Measurements from ENCODE around the gene S100A1.
"Not testable (repeated sequence)": the region's sequence is repeated elsewhere in the genome, so short reads cannot be mapped to it uniquely, and the experiment has no call there.

The S100A1 gene

GRCh38 chr1:153587314-153587713 is 40.9 kb upstream of the S100A1 start:
- Histone ChIP-seq H2BK5ac (ENCODE audit: low read length) (no peak overlapping the region), H2BK12ac (ENCODE audit: low read length) (no peak overlapping the region), H3K9me3 (replicated peaks in 1 of 2; ENCODE audit: control insufficient read depth in 2 of 2, insufficient read depth in 1 of 2, low read depth in 1 of 2, low read length in 2 of 2) (no peaks in the 10 kb centered on the region), H3K27ac (replicated peaks; ENCODE audit: low read length) (no peak overlapping the region), H2BK15ac (ENCODE audit: low read length) (no peak overlapping the region), H2BK120ac (ENCODE audit: low read depth, low read length) (no peak overlapping the region), H3K79me1 (ENCODE audit: low read depth, low read length) (no peaks in the 10 kb centered on the region), H3K4me3 (ENCODE audit: low read length in 2 of 2) (no peak overlapping the region), H3K4me2 (ENCODE audit: insufficient read depth, low read length, poor library complexity, severe bottlenecking) (no peak overlapping the region), H3K36me3 (replicated peaks in 1 of 2; ENCODE audit: control insufficient read depth in 2 of 2, insufficient read depth in 2 of 2, low read length in 2 of 2) (no peaks in the 10 kb centered on the region), H3K4me1 (ENCODE audit: control insufficient read depth in 2 of 2, insufficient read depth in 1 of 2, low read depth in 1 of 2, low read length in 2 of 2) (peaks cover 3 to 5% of the 10 kb centered on the region in 2 donors), H3K27me3 (ENCODE audit: control insufficient read depth in 3 of 3, insufficient read depth in 3 of 3, low read depth in 1 of 3, low read length in 3 of 3) (no peaks in the 10 kb centered on the region), H3K23ac (ENCODE audit: low read depth, low read length, poor library complexity) (no peak overlapping the region), H2AK5ac (ENCODE audit: low read depth, low read length) (no peak overlapping the region), H3K9ac (ENCODE audit: low read depth, low read length, poor library complexity) (no peak overlapping the region), H3K14ac (ENCODE audit: low read length) (no peak overlapping the region), H4K8ac (ENCODE audit: low read depth, low read length) (no peak overlapping the region), H3K4ac (ENCODE audit: low read length) (no peak overlapping the region), H4K91ac (ENCODE audit: low read depth, low read length, poor library complexity) (no peak overlapping the region), H3K18ac (ENCODE audit: low read length) (peak overlapping the region; percentile 48), H2AFZ (ENCODE audit: low read length) (no peak overlapping the region)
- no peak for DNase-seq (ENCODE audit: low spot score)
- WGBS, 2 donors (ENCODE audit: extremely low coverage in 2 of 2, insufficient read length in 2 of 2, insufficient replicate concordance in 1 of 2), result no CpG with 5 or more reads among the region's 5 CpGs

- not testable (repeated sequence) for H3K14ac ChIP-seq (ENCODE audit: low read length); H3K9me3 ChIP-seq (replicated peaks in 1 of 2; ENCODE audit: control insufficient read depth in 2 of 2, insufficient read depth in 1 of 2, low read depth in 1 of 2, low read length in 2 of 2); H2BK5ac ChIP-seq (ENCODE audit: low read length); H2BK15ac ChIP-seq (ENCODE audit: low read length); H3K27ac ChIP-seq (replicated peaks; ENCODE audit: low read length); H4K8ac ChIP-seq (ENCODE audit: low read depth, low read length); H3K79me1 ChIP-seq (ENCODE audit: low read depth, low read length); H3K18ac ChIP-seq (ENCODE audit: low read length); H3K4ac ChIP-seq (ENCODE audit: low read length); H3K27me3 ChIP-seq (ENCODE audit: control insufficient read depth in 3 of 3, insufficient read depth in 3 of 3, low read depth in 1 of 3, low read length in 3 of 3); H3K23ac ChIP-seq (ENCODE audit: low read depth, low read length, poor library complexity); H3K9ac ChIP-seq (ENCODE audit: low read depth, low read length, poor library complexity); H4K91ac ChIP-seq (ENCODE audit: low read depth, low read length, poor library complexity); H3K36me3 ChIP-seq (replicated peaks in 1 of 2; ENCODE audit: control insufficient read depth in 2 of 2, insufficient read depth in 2 of 2, low read length in 2 of 2); H3K4me2 ChIP-seq (ENCODE audit: insufficient read depth, low read length, poor library complexity, severe bottlenecking); H2AK5ac ChIP-seq (ENCODE audit: low read depth, low read length); H3K4me3 ChIP-seq (ENCODE audit: low read length in 2 of 2); H2AFZ ChIP-seq (ENCODE audit: low read length); H2BK120ac ChIP-seq (ENCODE audit: low read depth, low read length); H2BK12ac ChIP-seq (ENCODE audit: low read length); DNase-seq (ENCODE audit: low spot score)
- peaks cover 3 to 12% of the 10 kb centered on the region in 2 donors for H3K4me1 ChIP-seq (ENCODE audit: control insufficient read depth in 2 of 2, insufficient read depth in 1 of 2, low read depth in 1 of 2, low read length in 2 of 2)
- no CpG with 5 or more reads among the region's 10 CpGs for WGBS, 2 donors (ENCODE audit: extremely low coverage in 2 of 2, insufficient read length in 2 of 2, insufficient replicate concordance in 1 of 2)
Measured at GRCh38 chr1:153588033-153588432, 40.2 kb upstream of the S100A1 start.

GRCh38 chr1:153588482-153588881 is 39.8 kb upstream of the S100A1 start:
- WGBS, 2 donors (ENCODE audit: extremely low coverage in 2 of 2, insufficient read length in 2 of 2, insufficient replicate concordance in 1 of 2), result no CpG with 5 or more reads among the region's 2 CpGs

GRCh38 chr1:153592748-153593147 is 35.5 kb upstream of the S100A1 start:
- WGBS, 2 donors (ENCODE audit: extremely low coverage in 2 of 2, insufficient read length in 2 of 2, insufficient replicate concordance in 1 of 2), result no CpG with 5 or more reads among the region's 4 CpGs
- no peak overlapping the region for H4K91ac ChIP-seq (ENCODE audit: low read depth, low read length, poor library complexity)
- H3K4me2 ChIP-seq (ENCODE audit: insufficient read depth, low read length, poor library complexity, severe bottlenecking), result no peak overlapping the region
- no peak overlapping the region for H3K18ac ChIP-seq (ENCODE audit: low read length)
- H3K23ac ChIP-seq (ENCODE audit: low read depth, low read length, poor library complexity), result no peak overlapping the region
- no peaks in the 10 kb centered on the region for H3K79me1 ChIP-seq (ENCODE audit: low read depth, low read length)
- H3K9me3 ChIP-seq (replicated peaks in 1 of 2; ENCODE audit: control insufficient read depth in 2 of 2, insufficient read depth in 1 of 2, low read depth in 1 of 2, low read length in 2 of 2), result no peaks in the 10 kb centered on the region
- H2BK5ac ChIP-seq (ENCODE audit: low read length), result no peak overlapping the region
- no peak overlapping the region for H3K14ac ChIP-seq (ENCODE audit: low read length)
- H2BK15ac ChIP-seq (ENCODE audit: low read length), result no peak overlapping the region
- H3K4me3 ChIP-seq (ENCODE audit: low read length in 2 of 2), result no peak overlapping the region
- no peak overlapping the region for H2BK12ac ChIP-seq (ENCODE audit: low read length)
- no peaks in the 10 kb centered on the region for H3K36me3 ChIP-seq (replicated peaks in 1 of 2; ENCODE audit: control insufficient read depth in 2 of 2, insufficient read depth in 2 of 2, low read length in 2 of 2)
- no peak overlapping the region for H3K4ac ChIP-seq (ENCODE audit: low read length)
- H3K9ac ChIP-seq (ENCODE audit: low read depth, low read length, poor library complexity), result no peak overlapping the region
- H2BK120ac ChIP-seq (ENCODE audit: low read depth, low read length), result no peak overlapping the region
- no peak overlapping the region for H3K27ac ChIP-seq (replicated peaks; ENCODE audit: low read length)
- H2AK5ac ChIP-seq (ENCODE audit: low read depth, low read length), result no peak overlapping the region
- no peaks in the 10 kb centered on the region for H3K27me3 ChIP-seq (ENCODE audit: control insufficient read depth in 3 of 3, insufficient read depth in 3 of 3, low read depth in 1 of 3, low read length in 3 of 3)
- peak overlapping the region; percentile 37 for H2AFZ ChIP-seq (ENCODE audit: low read length)
- H4K8ac ChIP-seq (ENCODE audit: low read depth, low read length), result no peak overlapping the region
- peaks cover 0 to 8% of the 10 kb centered on the region in 2 donors for H3K4me1 ChIP-seq (ENCODE audit: control insufficient read depth in 2 of 2, insufficient read depth in 1 of 2, low read depth in 1 of 2, low read length in 2 of 2)
- no peak for DNase-seq (ENCODE audit: low spot score)

More at GRCh38 chr1:153588482-153588881, 39.8 kb upstream of the S100A1 start:
- H2AK5ac ChIP-seq (ENCODE audit: low read depth, low read length), result no peak overlapping the region
- H3K4me3 ChIP-seq (ENCODE audit: low read length in 2 of 2), result no peak overlapping the region
- H3K9me3 ChIP-seq (replicated peaks in 1 of 2; ENCODE audit: control insufficient read depth in 2 of 2, insufficient read depth in 1 of 2, low read depth in 1 of 2, low read length in 2 of 2), result no peaks in the 10 kb centered on the region
- no peak overlapping the region for H3K4ac ChIP-seq (ENCODE audit: low read length)
- peaks cover 3 to 13% of the 10 kb centered on the region in 2 donors for H3K4me1 ChIP-seq (ENCODE audit: control insufficient read depth in 2 of 2, insufficient read depth in 1 of 2, low read depth in 1 of 2, low read length in 2 of 2)
- H2AFZ ChIP-seq (ENCODE audit: low read length), result no peak overlapping the region
- no peaks in the 10 kb centered on the region for H3K79me1 ChIP-seq (ENCODE audit: low read depth, low read length)
- H3K36me3 ChIP-seq (replicated peaks in 1 of 2; ENCODE audit: control insufficient read depth in 2 of 2, insufficient read depth in 2 of 2, low read length in 2 of 2), result no peaks in the 10 kb centered on the region
- H3K23ac ChIP-seq (ENCODE audit: low read depth, low read length, poor library complexity), result no peak overlapping the region
- H3K27ac ChIP-seq (replicated peaks; ENCODE audit: low read length), result no peak overlapping the region
- H3K9ac ChIP-seq (ENCODE audit: low read depth, low read length, poor library complexity), result no peak overlapping the region
- no peak overlapping the region for H2BK5ac ChIP-seq (ENCODE audit: low read length)
- DNase-seq (ENCODE audit: low spot score), result no peak
- H3K27me3 ChIP-seq (ENCODE audit: control insufficient read depth in 3 of 3, insufficient read depth in 3 of 3, low read depth in 1 of 3, low read length in 3 of 3), result no peaks in the 10 kb centered on the region
- H3K14ac ChIP-seq (ENCODE audit: low read length), result no peak overlapping the region
- no peak overlapping the region for H3K18ac ChIP-seq (ENCODE audit: low read length)
- H2BK120ac ChIP-seq (ENCODE audit: low read depth, low read length), result no peak overlapping the region
- no peak overlapping the region for H2BK15ac ChIP-seq (ENCODE audit: low read length)
- no peak overlapping the region for H4K91ac ChIP-seq (ENCODE audit: low read depth, low read length, poor library complexity)
- H3K4me2 ChIP-seq (ENCODE audit: insufficient read depth, low read length, poor library complexity, severe bottlenecking), result no peak overlapping the region
- no peak overlapping the region for H4K8ac ChIP-seq (ENCODE audit: low read depth, low read length)
- no peak overlapping the region for H2BK12ac ChIP-seq (ENCODE audit: low read length)
